Neural cell (in vitro differentiated cells): ENCODE results near the gene NDUFA11. TPM values are rescaled to one million over a fixed set of nuclear protein-coding genes. Genes with fewer than 3 reads are reported as not detected.

Experiments used
- H2AFZ ChIP-seq: fragments of 200-600, 300-800 bp; sonication (generic), shearing (Covaris generic); 2 replicates; pipeline ENCODE4 v1.6.0; 2014; ENCODE audit warnings: low read depth, mild to moderate bottlenecking, antibody characterized with exemption, low read length, moderate library complexity
- H3F3A ChIP-seq: fragments of 200-600 bp; shearing (Covaris generic); 2 replicates; pipeline ENCODE4 v1.6.1; 2016; ENCODE audit warnings: mild to moderate bottlenecking, moderate library complexity, mixed read lengths, antibody characterized with exemption, low read length; ENCODE audit not compliant: insufficient read depth, poor library complexity, severe bottlenecking
- H3K27ac ChIP-seq: fragments of 200-600, 300-800 bp; sonication (generic), shearing (Covaris generic); 2 replicates; pipeline ENCODE4 v1.5.1; 2014; ENCODE audit warnings: mild to moderate bottlenecking, low read length, moderate library complexity
- H3K27me3 ChIP-seq: fragments of 300-800, 200-600 bp; sonication (generic), shearing (Covaris generic); 2 replicates; pipeline ENCODE4 v1.6.0; 2014; ENCODE audit warnings: mild to moderate bottlenecking, low read depth, low read length, moderate library complexity; ENCODE audit not compliant: insufficient read depth
- H3K36me3 ChIP-seq: fragments of 300-800, 200-600 bp; sonication (generic), shearing (Covaris generic); 2 replicates; pipeline ENCODE4 v1.5.1; 2014; ENCODE audit warnings: mild to moderate bottlenecking, antibody characterized with exemption, low read length, moderate library complexity; ENCODE audit not compliant: insufficient read depth
- H3K4me2 ChIP-seq: fragments of 300-800, 200-600 bp; sonication (generic), shearing (Covaris generic); 2 replicates; pipeline ENCODE4 v1.6.0; 2014; ENCODE audit warnings: mild to moderate bottlenecking, low read length
- H3K4me3 ChIP-seq: fragments of 300-800, 200-600 bp; sonication (generic), shearing (Covaris generic); 2 replicates; pipeline ENCODE4 v1.5.1; 2014; ENCODE audit warnings: mild to moderate bottlenecking, low read length, moderate library complexity
- H3K79me2 ChIP-seq: fragments of 200-600 bp; shearing (Covaris generic); replicated peaks from 2 replicates; pipeline ENCODE4 v1.6.0; 2014; ENCODE audit warnings: mild to moderate bottlenecking, low read length, moderate library complexity; ENCODE audit not compliant: insufficient read depth
- H3K9ac ChIP-seq: fragments of 300-800, 200-600 bp; sonication (generic), shearing (Covaris generic); 2 replicates; pipeline ENCODE4 v1.6.1; 2016; ENCODE audit warnings: mild to moderate bottlenecking, low read length, mixed read lengths
- H3K9me2 ChIP-seq: fragments of 200-600 bp; shearing (Covaris generic); 2 replicates; pipeline ENCODE4 v1.6.1; 2016; ENCODE audit warnings: mild to moderate bottlenecking, low read length, mixed read lengths; ENCODE audit not compliant: insufficient read depth
- H3K9me3 ChIP-seq: fragments of 200-600, 300-800 bp; sonication (generic), shearing (Covaris generic); 2 replicates; pipeline ENCODE4 v1.6.1; 2016; ENCODE audit warnings: mild to moderate bottlenecking, mixed run types, low read length, moderate library complexity, mixed read lengths
- H4K20me1 ChIP-seq: fragments of 200-600 bp; shearing (Covaris generic); 2 replicates; pipeline ENCODE4 v1.6.1; 2016; ENCODE audit warnings: mild to moderate bottlenecking, mixed run types; ENCODE audit not compliant: insufficient read depth
- CTCF ChIP-seq: fragments of 450-650 bp; IDR thresholded peaks from 2 replicates; pipeline ENCODE4 v1.5.1; 2014; ENCODE audit warnings: antibody characterized with exemption, mild to moderate bottlenecking, moderate library complexity; ENCODE audit not compliant: poor library complexity, severe bottlenecking
- EP300 ChIP-seq: fragments of 450-650 bp; conservative IDR thresholded peaks from 2 replicates; pipeline ENCODE4 v1.6.1; 2014; ENCODE audit warnings: antibody characterized with exemption, mild to moderate bottlenecking, moderate library complexity; ENCODE audit not compliant: poor library complexity, severe bottlenecking
- EZH2 ChIP-seq: fragments of 200-600, 300-800 bp; shearing (Covaris generic), sonication (generic); IDR thresholded peaks from 2 replicates; pipeline ENCODE4 v1.6.1; 2014; ENCODE audit warnings: antibody characterized with exemption, low read length, borderline replicate concordance, mild to moderate bottlenecking; ENCODE audit not compliant: insufficient read depth, poor library complexity, severe bottlenecking
- MXI1 ChIP-seq: fragments of 450-650 bp; conservative IDR thresholded peaks from 2 replicates; pipeline ENCODE4 v1.6.1; 2014; ENCODE audit warnings: antibody characterized with exemption, mild to moderate bottlenecking; ENCODE audit not compliant: poor library complexity, severe bottlenecking
- POLR2AphosphoS5 ChIP-seq: IDR thresholded peaks from 2 replicates; pipeline ENCODE4 v1.6.1; 2012
- RAD21 ChIP-seq: fragments of 450-650 bp; conservative IDR thresholded peaks from 2 replicates; pipeline ENCODE4 v1.6.1; 2014; ENCODE audit warnings: antibody characterized with exemption, mild to moderate bottlenecking, moderate library complexity
- REST ChIP-seq: IDR thresholded peaks from 2 replicates; pipeline ENCODE4 v1.6.1; 2012; ENCODE audit warnings: borderline replicate concordance
- SMC3 ChIP-seq: fragments of 450-650 bp; conservative IDR thresholded peaks from 2 replicates; pipeline ENCODE4 v1.6.1; 2014; ENCODE audit warnings: antibody characterized with exemption, mild to moderate bottlenecking, moderate library complexity; ENCODE audit not compliant: poor library complexity
- TAF1 ChIP-seq: IDR thresholded peaks from 2 replicates; pipeline ENCODE4 v1.6.1; 2012; ENCODE audit warnings: low read depth
- polyA plus RNA-seq: library from polyadenylated mRNA; depleted of rRNA; stranded (reverse); fragments of >200 nt; gene quantifications from 2 replicates; pipeline ENCODE4 v1.2.3, GENCODE V29; 2014

Gene NDUFA11
- polyA plus RNA-seq, 1 donor from 2014 or later = 594 TPM

GRCh38 chr19:5870986-5871394 is 32.6 kb downstream of the NDUFA11 start:
- Histone ChIP-seq H3K9me2 (no peaks in the 10 kb centered on the region), H3K9ac (no peak overlapping the region), H3K27ac (no peak overlapping the region), H2AFZ (no peak overlapping the region), H3K27me3 (no peaks in the 10 kb centered on the region), H3F3A (no peaks in the 10 kb centered on the region), H3K4me3 (no peak overlapping the region), H3K79me2 (no peaks in the 10 kb centered on the region), H4K20me1 (no peaks in the 10 kb centered on the region), H3K4me2 (no peak overlapping the region), H3K36me3 (no peaks in the 10 kb centered on the region), H3K9me3 (no peaks in the 10 kb centered on the region)
- TF ChIP-seq POLR2AphosphoS5 (no peak), SMC3 (no peak), EZH2 (no peak), TAF1 (no peak), MXI1 (no peak), EP300 (no peak), REST (no peak), RAD21 (no peak), CTCF (no peak)

DNA sequence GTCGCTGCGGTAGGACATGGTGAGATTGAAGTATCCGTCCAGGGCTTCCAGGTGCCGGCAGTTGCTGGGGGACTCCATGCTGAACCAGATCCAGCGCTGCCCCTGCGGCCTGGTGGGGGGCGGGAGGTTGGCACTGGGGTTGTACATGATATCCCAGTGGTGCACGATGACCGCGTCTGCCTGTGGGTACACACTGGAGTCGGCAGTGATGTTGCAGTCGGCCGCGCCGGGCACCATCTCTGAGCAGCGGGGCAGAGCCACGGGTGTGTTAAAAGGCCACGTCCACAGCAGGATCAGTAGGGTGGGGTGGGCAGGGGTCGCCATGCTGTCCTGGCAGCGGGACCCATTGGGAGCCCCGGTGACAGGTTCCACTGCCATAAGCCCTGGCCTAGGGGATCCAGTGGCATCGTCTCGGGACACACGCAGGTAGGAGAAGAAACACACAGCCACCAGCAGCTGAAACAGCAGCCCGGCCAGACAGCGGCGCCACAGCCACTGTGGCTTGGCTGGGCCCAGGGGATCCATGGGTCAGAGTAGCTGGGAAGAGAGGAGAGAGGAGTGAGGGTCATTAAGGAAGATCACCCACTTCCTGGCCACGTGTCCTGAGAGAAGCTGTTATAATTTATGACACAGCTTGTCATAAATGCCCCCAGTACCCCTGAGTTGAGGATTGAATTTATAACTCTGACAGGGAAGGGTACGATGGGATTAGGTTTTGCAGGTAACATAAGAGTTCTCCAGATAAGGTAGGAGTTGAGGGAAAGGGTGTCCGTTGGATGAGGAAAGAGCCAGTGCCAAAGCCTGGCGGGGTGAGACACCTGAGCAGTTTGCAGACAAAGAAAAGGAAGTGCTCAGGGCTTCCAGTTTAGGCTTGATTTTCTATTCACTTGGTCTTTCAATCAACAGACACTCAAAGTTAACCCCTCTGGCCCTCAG is 36.1 kb downstream of the NDUFA11 start:
- no peaks in the 10 kb centered on the region for H3K36me3 ChIP-seq
- H3K27me3 ChIP-seq = no peaks in the 10 kb centered on the region
- no peak overlapping the region for H3K4me2 ChIP-seq
- H3F3A ChIP-seq = no peaks in the 10 kb centered on the region
- H3K9me2 ChIP-seq = no peaks in the 10 kb centered on the region
- H3K4me3 ChIP-seq = no peak overlapping the region
- no peak overlapping the region for H3K9ac ChIP-seq
- no peaks in the 10 kb centered on the region for H4K20me1 ChIP-seq
- H2AFZ ChIP-seq = no peak overlapping the region
- H3K79me2 ChIP-seq = no peaks in the 10 kb centered on the region
- no peak overlapping the region for H3K27ac ChIP-seq
- no peaks in the 10 kb centered on the region for H3K9me3 ChIP-seq
- TF ChIP-seq TAF1 (no peak), EZH2 (no peak), CTCF (no peak), MXI1 (no peak), POLR2AphosphoS5 (no peak), RAD21 (no peak), REST (no peak), EP300 (no peak), SMC3 (no peak)
